ENCODE measurements around the gene ZNF134.

DNA sequence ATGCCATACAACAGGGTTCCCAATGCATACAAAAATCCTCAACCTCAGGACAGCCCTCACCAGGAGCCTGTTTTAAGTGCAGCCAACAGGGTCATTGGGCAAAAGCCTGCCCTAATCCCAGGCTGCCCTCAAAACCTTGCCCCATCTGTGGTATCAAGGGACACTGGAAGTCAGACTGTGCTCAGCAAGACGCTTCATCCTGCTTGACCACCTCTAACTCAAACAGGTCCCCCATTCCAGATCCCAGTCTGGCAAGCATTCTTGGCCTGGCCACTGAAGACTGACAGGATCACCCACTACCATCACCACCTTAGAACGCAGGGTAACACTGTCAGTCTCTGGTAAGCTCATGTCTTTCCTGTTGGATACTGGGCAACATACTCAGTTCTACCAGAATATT lies 39.6 kb downstream of the ZNF134 start:
- TF ChIP-seq EZH2 (IDR thresholded peaks at IDR 0.05) = no peak
- TF ChIP-seq, protein P1, sequence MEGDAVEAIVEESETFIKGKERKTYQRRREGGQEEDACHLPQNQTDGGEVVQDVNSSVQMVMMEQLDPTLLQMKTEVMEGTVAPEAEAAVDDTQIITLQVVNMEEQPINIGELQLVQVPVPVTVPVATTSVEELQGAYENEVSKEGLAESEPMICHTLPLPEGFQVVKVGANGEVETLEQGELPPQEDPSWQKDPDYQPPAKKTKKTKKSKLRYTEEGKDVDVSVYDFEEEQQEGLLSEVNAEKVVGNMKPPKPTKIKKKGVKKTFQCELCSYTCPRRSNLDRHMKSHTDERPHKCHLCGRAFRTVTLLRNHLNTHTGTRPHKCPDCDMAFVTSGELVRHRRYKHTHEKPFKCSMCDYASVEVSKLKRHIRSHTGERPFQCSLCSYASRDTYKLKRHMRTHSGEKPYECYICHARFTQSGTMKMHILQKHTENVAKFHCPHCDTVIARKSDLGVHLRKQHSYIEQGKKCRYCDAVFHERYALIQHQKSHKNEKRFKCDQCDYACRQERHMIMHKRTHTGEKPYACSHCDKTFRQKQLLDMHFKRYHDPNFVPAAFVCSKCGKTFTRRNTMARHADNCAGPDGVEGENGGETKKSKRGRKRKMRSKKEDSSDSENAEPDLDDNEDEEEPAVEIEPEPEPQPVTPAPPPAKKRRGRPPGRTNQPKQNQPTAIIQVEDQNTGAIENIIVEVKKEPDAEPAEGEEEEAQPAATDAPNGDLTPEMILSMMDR (IDR thresholded peaks at IDR 0.05) = no peak
